ENCODE data around the gene SNRPA. TPM values are rescaled to one million over a fixed set of nuclear protein-coding genes. Genes with fewer than 3 reads are reported as not detected.

SNRPA gene
- total RNA-seq, 1 donor from 2014 or later, result 19.5 TPM

GRCh38 chr19:40705362-40705651 lies 45.7 kb upstream of the SNRPA start:
- TF ChIP-seq CTCF (IDR thresholded peaks at IDR 0.05; ENCODE audit: insufficient read depth, low read length, severe bottlenecking), result no peak
- DNase-seq (ENCODE audit: low read depth), result no peak
- peaks cover 27% of the 10 kb centered on the region for H3K36me3 ChIP-seq (ENCODE audit: control insufficient read depth, insufficient read depth, low read length)
- no peak overlapping the region for H3K4me3 ChIP-seq (ENCODE audit: low read depth, low read length)
- FAIRE-seq, result no peak
- no peaks in the 10 kb centered on the region for H3K27me3 ChIP-seq (ENCODE audit: control insufficient read depth, insufficient read depth, low read length)

DNA sequence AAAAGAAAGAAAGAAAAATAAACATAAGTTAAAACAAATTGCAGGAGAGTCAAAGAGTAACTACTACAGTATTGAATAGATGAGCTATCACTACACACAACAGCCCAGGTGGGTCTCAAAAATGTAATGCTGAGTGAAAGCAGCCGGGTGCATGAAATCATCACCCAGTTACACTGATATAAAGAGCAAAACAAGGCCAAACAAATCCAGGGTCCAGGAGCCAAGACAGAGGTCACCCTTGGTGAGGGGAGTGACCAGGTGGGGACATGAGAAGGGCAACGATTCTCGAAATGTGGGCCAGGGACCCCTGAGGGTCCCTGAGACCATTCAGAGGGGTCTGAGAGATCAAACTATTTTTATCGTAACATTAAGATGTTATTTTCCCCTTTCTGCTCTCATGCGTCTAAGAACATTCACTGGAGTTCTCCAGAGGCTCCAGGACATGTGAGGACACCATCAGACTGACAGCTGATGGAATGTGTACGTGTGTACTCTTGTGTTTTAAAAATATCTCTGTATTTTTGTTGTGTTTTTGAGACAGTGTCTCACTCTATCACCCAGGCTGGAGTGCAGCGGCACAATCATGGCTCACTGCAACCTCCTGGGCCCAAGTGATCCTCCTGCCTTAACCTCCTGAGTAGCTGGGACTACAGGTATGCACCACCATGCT lies 44.9 kb upstream of the SNRPA start:
- DNase-seq (ENCODE audit: low read depth) (no peak), FAIRE-seq (no peak)
- Histone ChIP-seq H3K27me3 (ENCODE audit: control insufficient read depth, insufficient read depth, low read length) (no peaks in the 10 kb centered on the region), H3K4me3 (ENCODE audit: low read depth, low read length) (no peak overlapping the region), H3K36me3 (ENCODE audit: control insufficient read depth, insufficient read depth, low read length) (peaks cover 27% of the 10 kb centered on the region)
- TF ChIP-seq CTCF (IDR thresholded peaks at IDR 0.05; ENCODE audit: insufficient read depth, low read length, severe bottlenecking), result no peak

- DNase-seq (ENCODE audit: low read depth) (no peak), FAIRE-seq (no peak)
- H3K4me3 ChIP-seq (ENCODE audit: low read depth, low read length), result no peak overlapping the region
- no peaks in the 10 kb centered on the region for H3K27me3 ChIP-seq (ENCODE audit: control insufficient read depth, insufficient read depth, low read length)
- peaks cover 18% of the 10 kb centered on the region for H3K36me3 ChIP-seq (ENCODE audit: control insufficient read depth, insufficient read depth, low read length)
- TF ChIP-seq CTCF (IDR thresholded peaks at IDR 0.05; ENCODE audit: insufficient read depth, low read length, severe bottlenecking), result no peak
Measured at GRCh38 chr19:40707615-40708014, 43.4 kb upstream of the SNRPA start.

- H3K4me3 ChIP-seq (ENCODE audit: low read depth, low read length), result no peak overlapping the region
- H3K36me3 ChIP-seq (ENCODE audit: control insufficient read depth, insufficient read depth, low read length), result peaks cover 14% of the 10 kb centered on the region
- no peaks in the 10 kb centered on the region for H3K27me3 ChIP-seq (ENCODE audit: control insufficient read depth, insufficient read depth, low read length)
- FAIRE-seq, result no peak
- DNase-seq (ENCODE audit: low read depth), result no peak
- TF ChIP-seq CTCF (IDR thresholded peaks at IDR 0.05; ENCODE audit: insufficient read depth, low read length, severe bottlenecking), result no peak
Measured at GRCh38 chr19:40709817-40710216, 41.2 kb upstream of the SNRPA start.

GRCh38 chr19:40713939-40714338 lies 37.1 kb upstream of the SNRPA start:
- Histone ChIP-seq H3K27me3 (ENCODE audit: control insufficient read depth, insufficient read depth, low read length) (no peaks in the 10 kb centered on the region), H3K36me3 (ENCODE audit: control insufficient read depth, insufficient read depth, low read length) (peaks cover 10% of the 10 kb centered on the region), H3K4me3 (ENCODE audit: low read depth, low read length) (no peak overlapping the region)
- DNase-seq (ENCODE audit: low read depth) (no peak), FAIRE-seq (no peak)
- TF ChIP-seq CTCF (IDR thresholded peaks at IDR 0.05; ENCODE audit: insufficient read depth, low read length, severe bottlenecking), result no peak
